Measurements from ENCODE around the gene COX18.

COX18 gene, protein sequence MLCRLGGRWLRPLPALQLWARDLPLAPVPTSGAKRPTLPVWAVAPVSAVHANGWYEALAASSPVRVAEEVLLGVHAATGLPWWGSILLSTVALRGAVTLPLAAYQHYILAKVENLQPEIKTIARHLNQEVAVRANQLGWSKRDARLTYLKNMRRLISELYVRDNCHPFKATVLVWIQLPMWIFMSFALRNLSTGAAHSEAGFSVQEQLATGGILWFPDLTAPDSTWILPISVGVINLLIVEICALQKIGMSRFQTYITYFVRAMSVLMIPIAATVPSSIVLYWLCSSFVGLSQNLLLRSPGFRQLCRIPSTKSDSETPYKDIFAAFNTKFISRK

DNA sequence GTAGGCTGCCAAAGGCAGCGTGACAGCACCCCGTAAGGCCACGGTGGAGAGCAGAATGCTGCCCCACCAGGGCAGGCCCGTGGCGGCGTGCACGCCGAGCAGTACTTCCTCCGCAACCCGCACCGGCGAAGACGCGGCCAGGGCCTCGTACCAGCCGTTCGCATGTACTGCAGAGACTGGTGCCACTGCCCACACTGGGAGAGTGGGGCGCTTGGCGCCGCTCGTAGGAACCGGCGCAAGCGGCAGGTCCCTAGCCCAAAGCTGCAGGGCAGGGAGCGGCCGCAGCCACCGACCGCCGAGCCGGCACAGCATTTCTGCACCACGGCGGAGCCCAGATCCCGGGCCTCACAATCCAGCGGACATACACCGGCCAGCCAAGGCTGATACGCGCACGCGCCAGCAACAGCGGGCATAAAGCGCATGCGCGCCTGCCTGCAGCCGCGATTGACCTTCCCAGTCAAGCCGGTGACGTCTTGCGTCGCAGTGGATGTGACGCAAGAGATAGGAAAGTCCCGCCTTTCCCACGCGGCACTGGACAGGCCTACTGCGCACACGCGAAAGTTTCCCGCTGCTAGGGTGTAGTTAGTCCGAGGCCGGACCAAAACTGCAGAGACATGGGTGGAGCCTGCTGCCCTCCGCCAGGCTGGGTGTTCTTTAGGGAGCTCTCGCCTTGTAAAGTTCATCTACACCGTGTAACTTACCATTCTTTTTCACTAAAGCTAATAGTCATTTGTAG, at the start of gene COX18:
Gene COX18, minus strand, starts transcription at position 379 of the 736 bp plus-strand sequence. Its CDS starts 67 bp downstream, at position 312.
- peak; percentile 88 to 92 for DNase-seq (ENCODE audit: low read depth in 2 of 2)

DNA sequence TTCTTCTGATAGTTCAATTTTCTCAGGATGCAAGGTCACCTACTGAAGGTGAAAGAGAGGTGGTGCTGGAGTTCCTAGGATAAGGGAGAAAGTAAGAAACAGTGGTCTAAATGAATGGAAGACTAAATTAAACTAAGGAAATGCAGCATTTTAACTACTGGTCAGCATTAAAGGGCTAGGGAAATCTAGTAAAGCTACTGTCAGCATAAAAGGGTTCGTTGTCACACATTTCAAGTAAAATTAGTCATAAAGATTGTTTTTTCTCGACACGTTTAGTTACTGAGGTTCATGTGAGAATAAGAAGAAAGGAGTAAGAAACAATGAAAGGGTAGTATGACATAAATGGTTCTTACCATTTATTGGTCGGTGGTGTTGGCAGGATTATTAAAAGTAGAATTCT, 40.0 kb upstream of the COX18 start:
- no peak for DNase-seq (ENCODE audit: low read depth in 2 of 2)

DNA sequence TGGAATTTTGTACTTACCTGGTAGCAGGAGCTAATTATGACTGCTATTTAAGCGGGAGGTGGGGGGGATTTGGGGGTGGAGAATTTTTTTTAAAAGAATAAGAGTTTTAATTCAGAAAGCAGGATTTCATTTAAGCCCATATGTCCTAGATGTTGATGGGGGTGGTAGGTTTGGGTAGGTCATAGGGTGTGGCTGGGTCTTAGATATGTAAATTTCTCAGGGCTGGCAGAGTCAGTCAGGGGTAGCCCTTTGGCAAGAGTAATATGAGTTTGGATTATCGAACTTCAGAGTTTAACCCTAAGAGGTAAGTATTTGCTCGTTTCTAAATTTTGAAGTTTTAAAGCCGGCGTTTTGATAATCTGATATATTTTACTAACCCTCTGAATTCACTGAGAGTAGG, 35.2 kb upstream of the COX18 start:
- no peak for DNase-seq (ENCODE audit: low read depth in 2 of 2)

DNA sequence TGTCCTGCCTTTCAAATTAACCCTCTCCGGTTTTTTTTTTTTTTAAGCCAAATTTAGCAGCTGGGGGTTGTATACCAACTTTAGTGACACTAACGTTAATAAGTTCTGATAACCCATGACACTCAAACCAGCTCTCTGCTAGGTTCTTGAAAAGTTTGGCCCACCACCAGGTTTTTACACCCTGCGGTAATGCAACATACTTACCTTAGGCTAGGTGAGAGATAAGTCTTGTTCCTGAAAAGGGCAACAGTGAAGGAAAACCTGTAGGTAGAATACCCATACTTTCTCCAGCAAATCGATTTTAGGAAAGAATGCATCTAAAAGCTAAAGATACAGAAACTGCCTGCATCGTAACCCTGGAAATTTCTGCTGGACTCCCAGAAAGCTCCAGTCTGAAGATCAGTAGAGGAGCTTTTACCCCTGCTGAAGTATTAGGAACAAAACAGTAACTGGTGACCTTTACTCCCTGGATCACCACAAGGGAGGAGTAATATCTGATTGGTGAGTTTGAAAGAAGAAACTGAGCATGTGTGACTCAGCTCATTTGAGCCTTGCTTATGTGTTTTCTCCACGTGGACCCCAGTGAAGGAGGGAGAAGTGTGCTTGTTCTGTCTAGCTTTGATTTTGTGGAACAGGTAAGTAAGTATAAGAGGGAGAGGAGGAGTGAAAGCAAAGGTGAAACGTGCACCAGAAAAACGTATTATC, 34.4 kb upstream of the COX18 start:
- no peak for DNase-seq (ENCODE audit: low read depth in 2 of 2)

DNA sequence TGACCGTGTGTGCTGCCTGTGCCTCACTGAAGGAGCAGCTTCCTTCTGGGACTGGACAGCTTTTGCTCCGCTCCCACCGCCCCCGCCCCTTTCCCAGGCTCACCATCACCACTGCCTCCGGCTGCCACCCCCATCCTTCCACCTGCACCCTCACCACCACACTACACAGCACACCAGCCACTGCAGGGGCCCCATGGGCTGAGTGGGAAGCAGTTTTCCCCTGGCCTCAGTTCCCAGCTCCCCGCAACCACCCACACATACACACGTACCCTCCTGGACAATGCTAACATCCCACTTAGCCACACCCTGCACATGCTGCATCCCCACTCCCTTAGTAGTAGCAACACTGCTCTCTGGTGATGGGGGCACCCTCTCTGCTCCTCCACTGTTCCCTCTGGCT, 29.6 kb upstream of the COX18 start:
- no peak for DNase-seq (ENCODE audit: low read depth in 2 of 2)

DNA sequence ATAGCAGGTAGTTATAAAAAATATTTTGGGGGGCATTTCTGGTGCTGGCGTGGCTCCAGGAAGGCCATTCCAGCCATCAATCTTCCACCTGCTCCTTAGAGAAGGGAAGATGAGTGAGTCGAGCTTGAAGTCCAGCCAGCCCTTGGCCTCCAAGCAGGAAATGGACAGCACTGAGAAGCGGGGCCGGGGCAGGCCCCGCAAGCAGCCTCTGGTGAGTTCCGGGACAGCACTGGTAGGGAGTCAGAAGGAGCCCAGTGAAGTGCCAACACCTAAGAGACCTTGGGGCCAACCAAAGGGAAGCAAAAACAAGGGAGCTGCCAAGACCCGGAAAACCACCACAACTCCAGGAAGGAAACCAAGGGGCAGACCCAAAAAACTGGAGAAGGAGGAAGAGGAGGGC, 29.2 kb upstream of the COX18 start:
- no peak for DNase-seq (ENCODE audit: low read depth in 2 of 2)

DNA sequence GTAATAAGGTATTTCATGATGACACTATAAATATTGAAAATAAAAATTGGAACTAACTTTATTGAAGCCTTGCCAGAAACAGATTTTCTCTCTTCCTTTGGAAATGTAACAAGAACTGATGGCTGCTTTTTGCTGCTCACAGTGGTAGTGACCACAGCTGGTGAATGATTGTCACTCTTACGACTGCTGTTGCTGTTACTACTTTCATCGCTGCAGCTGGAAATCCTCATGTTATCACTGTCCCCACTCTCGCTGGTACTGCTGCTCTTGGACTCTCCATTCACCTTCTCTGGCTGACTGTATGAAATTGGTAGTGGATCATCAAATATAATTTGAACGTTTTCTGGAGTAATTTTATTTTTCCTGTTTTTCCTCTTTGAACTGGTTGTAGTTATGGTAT, 28.5 kb upstream of the COX18 start:
- no peak for DNase-seq (ENCODE audit: low read depth in 2 of 2)

DNA sequence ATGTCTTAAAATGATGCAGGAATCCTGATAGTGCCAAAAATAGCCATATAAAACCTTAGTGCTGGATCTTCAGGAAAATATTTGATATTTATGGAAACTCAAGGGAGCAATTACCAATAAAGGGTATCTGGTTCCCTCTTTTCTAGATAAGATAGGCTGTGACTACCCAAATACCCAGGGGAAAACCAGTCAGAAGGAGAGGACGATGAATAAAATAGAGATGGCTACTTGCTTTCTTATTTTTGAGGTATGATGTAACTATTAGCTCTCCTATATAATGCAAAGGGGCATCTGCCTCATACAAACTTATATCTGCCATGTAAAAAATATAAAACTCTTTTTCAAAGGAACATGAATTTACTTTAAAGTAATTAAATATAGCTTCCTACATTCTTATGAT, 23.4 kb upstream of the COX18 start:
- no peak for DNase-seq (ENCODE audit: low read depth in 2 of 2)

DNA sequence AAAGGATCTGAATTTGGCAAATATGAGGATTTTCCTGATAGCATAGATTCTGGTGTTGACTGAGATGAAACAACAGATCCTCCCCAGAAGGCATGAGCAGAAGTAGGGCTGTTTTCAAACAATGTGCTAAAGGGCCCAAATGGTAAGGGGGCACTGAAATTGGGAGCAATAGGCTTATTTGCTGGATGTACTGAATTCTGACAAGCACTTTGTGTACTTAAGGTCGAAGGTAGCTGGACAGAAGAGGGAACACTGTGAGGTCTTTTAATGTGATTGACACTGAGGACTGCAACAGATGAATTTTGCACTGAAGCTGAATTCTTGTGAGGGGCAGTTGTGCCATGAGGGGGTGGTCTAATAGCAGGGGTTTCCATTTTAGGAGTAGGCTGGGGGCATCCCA, 21.2 kb upstream of the COX18 start:
- DNase-seq (ENCODE audit: low read depth in 2 of 2), result no peak

DNA sequence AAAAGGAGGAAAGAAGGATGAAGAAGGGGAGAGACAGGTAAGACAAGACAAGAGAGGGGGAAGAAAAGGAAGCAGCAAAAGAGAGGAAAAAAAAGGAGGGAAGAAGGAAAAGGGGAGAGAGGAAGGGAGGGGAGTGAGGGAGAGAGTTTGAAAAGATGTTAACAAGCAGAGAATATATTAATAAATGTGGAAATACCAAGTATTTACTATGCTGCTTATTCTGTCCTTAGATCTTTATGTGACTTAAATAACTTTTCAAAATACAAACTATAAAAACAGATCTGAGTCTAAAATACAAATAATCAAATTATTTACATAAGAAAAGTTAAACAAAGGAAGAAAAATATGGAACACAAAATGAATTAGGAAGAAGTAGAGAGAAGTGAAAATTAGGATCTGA, 18.4 kb upstream of the COX18 start:
- no peak for DNase-seq (ENCODE audit: low read depth in 2 of 2)

DNA sequence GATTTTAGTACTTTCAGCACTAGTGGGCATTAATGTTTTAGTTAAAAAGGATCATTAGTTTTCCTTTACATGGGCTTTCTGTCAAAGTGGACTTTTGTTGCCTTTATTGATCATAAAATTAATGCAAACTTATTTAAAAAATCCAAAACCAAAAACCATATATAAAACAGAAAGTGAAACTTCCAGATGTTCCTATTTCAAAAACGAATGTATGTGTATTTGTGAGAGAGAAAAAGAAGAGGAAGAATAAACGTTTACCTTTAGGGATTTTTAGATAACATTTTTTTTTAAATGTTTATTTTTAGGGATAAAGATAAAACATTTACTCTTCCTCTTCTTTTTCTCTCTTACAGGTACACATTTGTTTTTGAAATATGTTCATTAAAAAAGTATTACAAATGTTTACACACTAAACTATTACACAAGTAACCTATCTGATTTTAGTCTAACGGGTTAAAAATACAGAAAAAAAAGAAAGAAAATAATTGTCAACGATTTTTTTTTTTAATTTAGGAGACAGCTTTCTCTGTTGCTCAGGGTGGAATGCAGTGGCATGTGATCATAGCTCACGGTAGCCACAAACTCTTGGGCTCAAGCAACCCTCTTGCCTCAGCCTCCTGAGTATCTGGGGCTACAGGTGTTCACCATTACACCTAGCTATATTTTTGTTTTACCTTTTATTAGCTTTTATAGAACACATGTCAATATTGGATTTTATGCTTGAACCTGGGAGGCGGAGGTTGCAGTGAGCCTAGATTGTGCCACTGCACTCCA, 16.8 kb upstream of the COX18 start:
- DNase-seq (ENCODE audit: low read depth in 2 of 2), result no peak

DNA sequence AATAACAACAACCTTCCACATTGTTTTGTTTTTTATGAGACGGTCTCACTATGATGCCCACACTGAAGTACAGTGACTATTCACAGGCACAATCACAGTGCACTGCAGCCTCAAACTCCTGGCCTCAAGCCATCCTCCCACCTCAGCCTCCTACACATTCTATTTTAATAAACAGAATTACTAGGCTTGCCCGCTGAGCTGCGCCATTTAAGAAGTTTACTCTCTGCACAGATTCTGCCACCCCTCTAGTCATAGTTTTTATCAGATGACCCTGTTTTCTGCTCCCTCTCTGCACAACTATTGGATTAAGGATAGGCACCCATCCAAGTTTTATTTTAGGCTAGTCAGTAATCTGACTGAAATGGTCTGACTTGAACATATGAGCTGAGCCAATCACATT, 11.3 kb upstream of the COX18 start:
- no peak for DNase-seq (ENCODE audit: low read depth in 2 of 2)

DNA sequence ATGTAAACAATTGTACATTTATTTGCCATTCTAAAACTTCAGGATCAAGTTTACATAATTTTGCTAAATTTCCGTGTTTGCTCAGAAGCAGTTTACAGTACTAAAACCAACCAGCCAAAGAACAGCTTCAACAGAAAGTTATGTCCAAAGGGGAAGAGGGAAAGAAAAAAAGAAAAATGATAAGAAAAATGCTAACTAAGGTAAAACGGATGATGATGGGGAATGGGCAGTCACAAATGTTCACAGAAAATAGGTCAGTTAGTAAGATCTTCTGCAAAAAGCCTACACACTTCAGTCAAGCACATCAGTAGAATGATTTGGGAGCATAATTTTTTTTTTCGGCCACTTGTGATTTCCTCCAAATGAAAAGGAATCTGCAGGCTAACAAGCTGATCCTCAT, 6.3 kb upstream of the COX18 start:
- no peak for DNase-seq (ENCODE audit: low read depth in 2 of 2)

DNA sequence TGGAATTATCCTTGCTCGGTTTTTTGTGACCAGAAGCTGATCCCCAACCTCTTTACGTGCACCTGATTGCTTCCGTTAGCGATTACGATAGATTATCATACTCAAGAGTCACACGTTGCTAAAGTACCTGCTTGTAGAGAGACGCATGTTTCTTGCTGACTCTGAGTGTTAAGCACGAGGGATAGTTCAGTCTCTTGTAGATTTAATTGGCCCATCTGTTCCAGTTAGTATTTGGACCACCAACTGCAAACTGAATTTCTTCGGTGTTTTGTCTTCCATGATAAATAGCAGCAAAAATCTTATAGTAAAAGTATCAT, 516 bp upstream of the COX18 start:
- no peak for DNase-seq (ENCODE audit: low read depth in 2 of 2)

DNA sequence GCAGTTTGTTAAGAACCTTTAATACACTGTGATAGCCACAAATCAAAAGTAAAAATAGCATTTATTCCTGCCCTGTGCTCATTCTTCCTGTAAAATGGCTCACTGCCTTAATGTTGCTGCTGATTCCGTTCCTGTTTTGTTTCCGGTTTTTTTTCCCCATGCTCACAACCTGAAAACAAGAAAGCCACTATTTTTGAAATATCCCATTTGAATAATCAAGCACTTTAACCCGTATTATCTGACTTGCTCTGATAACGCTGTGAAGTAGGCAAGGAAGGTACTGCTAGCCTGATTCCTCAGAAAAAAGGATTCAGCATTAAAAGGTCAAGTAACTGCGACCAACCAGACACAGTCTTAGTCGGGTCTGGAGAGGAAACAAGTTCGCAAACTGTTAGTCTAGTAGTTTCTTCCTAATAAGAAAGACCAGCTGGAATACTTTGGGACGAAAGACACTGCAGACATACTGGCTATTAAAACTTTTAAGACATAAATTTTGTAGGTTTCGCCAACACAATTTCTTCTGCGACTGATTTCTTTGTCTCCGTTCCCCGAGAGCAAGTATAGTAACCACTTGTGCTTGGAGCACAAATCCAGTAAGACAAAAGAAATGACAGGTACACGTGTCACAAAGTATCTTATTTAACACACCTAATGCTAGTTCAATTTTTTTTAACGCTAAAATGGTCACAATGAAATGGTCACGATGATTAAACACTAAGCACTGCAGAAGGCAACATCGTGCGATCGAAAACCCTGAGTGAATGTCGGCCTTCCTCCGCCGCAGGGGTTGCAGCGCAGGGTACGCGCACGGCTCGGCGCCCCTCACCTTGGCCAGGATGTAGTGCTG, 802 bp downstream of the COX18 start:
- DNase-seq (ENCODE audit: low read depth in 2 of 2), result no peak

DNA sequence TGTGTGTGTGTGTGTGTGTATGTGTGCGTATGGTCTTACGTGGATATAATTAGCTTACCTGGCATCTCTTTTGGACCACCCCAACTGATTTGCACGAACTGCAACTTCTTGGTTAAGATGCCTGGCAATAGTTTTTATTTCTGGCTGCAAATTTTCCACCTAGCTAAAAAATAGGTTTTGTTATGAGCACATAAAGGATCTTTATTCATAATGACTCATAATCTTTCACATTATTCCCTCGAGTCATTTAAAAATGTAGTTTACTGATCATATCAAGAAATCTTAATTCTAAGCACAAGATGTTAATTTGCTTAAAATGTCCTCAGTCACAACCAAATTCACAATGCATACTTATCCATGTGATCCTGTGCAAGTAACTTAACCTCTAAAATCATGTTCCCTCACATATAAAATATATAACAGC, 1.5 kb downstream of the COX18 start:
- no peak for DNase-seq (ENCODE audit: low read depth in 2 of 2)

DNA sequence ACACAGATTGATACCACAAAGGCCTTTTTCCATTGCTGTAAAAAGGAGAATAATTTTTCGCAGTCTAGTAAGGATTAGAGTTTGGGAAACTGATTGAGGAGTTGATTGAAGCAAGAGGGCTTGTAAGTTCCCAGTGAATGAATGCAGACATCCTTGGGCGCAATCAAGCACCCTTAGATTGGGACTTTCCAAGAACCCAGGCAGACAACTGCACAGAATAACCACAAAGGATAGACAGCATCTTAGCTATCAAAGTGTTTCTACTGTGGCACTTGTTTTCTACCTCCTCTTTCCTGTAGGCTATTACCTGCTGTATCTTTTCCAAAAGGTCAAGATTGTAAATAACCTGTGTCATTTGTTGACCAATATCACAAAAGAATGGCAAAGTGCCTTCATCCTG, 2.6 kb downstream of the COX18 start:
- DNase-seq (ENCODE audit: low read depth in 2 of 2), result no peak

DNA sequence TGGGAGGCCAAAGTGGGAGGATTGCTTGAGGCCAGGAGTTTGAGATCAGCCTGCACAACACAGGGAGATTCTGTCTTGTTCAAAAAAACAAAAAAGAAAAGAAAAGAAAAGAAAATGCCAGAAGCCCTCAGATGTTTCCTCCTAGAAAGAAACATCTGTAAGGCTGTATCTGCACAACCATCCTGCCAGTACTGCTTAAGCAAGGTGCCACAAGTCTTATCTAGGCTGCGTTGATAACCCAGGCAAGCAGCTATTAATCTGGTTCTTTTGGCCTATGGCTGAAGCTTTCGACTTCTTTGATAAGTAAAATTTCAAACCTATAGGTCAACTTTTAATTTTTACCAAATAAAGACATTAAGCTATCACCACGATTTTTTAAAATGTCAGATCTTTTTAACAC, 3.1 kb downstream of the COX18 start:
- no peak for DNase-seq (ENCODE audit: low read depth in 2 of 2)

DNA sequence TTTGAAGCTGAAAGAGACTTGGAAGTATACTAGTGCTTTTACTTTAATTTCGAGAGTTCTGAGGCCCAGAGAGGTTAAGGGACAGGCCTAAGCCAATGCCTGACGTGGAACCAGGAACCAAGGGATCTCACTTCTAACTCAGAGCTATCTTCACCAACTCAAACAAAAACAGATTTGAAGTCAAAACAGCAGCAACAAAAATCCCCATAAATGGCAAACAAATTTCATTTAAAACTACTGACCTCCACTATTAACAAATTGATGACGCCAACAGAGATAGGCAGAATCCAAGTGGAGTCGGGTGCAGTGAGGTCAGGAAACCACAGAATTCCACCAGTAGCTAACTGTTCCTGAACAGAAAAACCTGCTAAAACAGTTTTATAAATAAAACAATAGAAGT, 5.0 kb downstream of the COX18 start:
- no peak for DNase-seq (ENCODE audit: low read depth in 2 of 2)

DNA sequence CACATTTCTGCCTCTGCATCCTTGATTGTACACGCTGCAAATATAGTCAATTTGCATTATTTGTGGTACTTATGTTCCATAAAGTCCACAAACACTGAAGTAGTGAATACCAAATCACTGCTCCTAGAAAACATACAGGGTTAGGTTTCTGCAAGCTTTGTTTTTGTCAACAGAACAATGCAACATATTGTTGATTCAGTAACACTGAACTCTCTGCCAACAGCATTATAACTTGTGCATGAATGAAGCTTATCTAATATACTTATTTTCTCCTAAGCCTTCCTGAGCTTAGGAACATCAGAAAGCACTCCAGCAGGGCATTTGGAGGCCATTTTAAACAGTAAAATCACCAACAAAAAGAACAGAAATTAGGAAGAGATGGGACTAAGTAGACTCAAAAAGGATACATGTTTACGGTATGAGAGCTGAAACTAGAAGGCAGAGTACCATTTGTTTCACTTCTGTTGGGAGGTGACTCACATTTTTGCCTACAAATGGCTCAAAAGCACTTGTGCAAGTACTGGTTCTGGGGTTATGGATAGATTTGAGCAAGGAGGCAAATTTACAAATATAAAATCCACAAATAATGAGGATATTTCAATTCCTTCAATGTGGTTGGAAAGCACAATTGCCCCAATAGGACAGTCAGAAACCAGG, 14.1 kb downstream of the COX18 start:
- DNase-seq (ENCODE audit: low read depth in 2 of 2), result no peak

DNA sequence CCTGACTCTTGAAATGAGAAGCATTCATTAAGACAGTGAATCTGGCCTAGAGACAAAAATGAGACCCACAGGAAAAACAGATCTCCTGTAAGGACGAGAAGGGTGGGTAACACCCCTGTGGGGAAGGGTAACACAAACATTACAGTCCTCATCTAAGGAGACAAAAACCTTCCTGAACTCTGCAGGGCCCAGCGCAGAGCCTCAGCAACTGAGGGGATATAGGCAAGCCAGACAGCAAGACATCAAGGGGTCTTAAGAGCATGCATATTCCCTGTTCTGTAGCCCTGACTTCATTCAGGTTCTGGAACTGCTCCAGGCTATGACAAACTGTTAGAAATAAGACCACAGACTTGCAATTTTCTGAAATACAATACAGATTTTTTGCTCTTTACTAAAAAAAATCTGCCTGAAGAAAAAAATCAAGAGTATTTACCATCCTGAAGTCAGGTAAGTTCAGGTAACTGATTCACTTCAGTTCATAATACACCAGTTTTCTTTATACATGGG, 15.5 kb downstream of the COX18 start:
- DNase-seq (ENCODE audit: low read depth in 2 of 2), result no peak

Data from stimulated activated CD8-positive, alpha-beta memory T cell treated with anti-CD3 and anti-CD28 coated beads, Interleukin-2, amount 100 ng/mL, for 1 hour (primary cell).